Spleen (tissue), 11 donors: ENCODE measurements around the gene PABPC1L. TPM values are rescaled to one million over a fixed set of nuclear protein-coding genes. Genes with fewer than 3 reads are reported as not detected.

Source experiments
- DNase-seq: peaks from one replicate; pipeline ENCODE4 v3.0.0-alpha.2; 2020
- H3K27ac ChIP-seq, 8 donors: fragments of 200-600 bp; sonication (generic) in 7 of 8; 1 replicate in 4 of 8; 2 replicates in 4 of 8; pipeline versions ENCODE4 v1.5.0 to v1.8.0; 2016 to 2021; ENCODE audit warnings: inconsistent platforms in 4 of 8, mild to moderate bottlenecking in 4 of 8, moderate library complexity in 1 of 8
- H3K27me3 ChIP-seq, 7 donors: fragments of 200-600 bp; sonication (generic) in 6 of 7; replicated peaks in 1 of 7; 1 replicate in 4 of 7; 2 replicates in 3 of 7; pipeline versions ENCODE4 v1.5.0 to v1.8.0; 2016 to 2021; ENCODE audit warnings: inconsistent platforms in 3 of 7, mild to moderate bottlenecking in 1 of 7
- H3K36me3 ChIP-seq, 6 donors: fragments of 200-600 bp; sonication (generic) in 5 of 6; 1 replicate in 4 of 6; 2 replicates in 2 of 6; pipeline versions ENCODE4 v1.5.0 to v1.8.0; 2016 to 2021; ENCODE audit warnings: inconsistent platforms in 2 of 6
- H3K4me1 ChIP-seq, 6 donors: fragments of 200-600 bp; sonication (generic) in 5 of 6; 1 replicate in 3 of 6; 2 replicates in 3 of 6; pipeline versions ENCODE4 v1.5.0 to v1.8.0; 2016 to 2021; ENCODE audit warnings: inconsistent platforms in 3 of 6
- H3K4me3 ChIP-seq, 8 donors: fragments of 200-600 bp; sonication (generic) in 7 of 8; 1 replicate in 4 of 8; 2 replicates in 4 of 8; pipeline versions ENCODE4 v1.5.0 to v1.8.0; 2016 to 2021; ENCODE audit warnings: inconsistent platforms in 4 of 8, mild to moderate bottlenecking in 4 of 8, moderate library complexity in 2 of 8
- H3K9me3 ChIP-seq, 8 donors: fragments of 200-600 bp; sonication (generic) in 7 of 8; 1 replicate in 4 of 8; 2 replicates in 4 of 8; pipeline versions ENCODE4 v1.5.0 to v1.8.0; 2016 to 2021; ENCODE audit warnings: inconsistent platforms in 4 of 8
- CTCF ChIP-seq, 11 experiments: fragments of 200-600 bp in 7 of 11; fragments of 450-650 bp in 4 of 11; sonication (generic) in 4 of 11; IDR thresholded peaks in 8 of 11; conservative IDR thresholded peaks in 3 of 11; 1 replicate in 7 of 11; 2 replicates in 4 of 11; pipeline versions ENCODE4 v1.4.0 to v1.8.0; 2016 to 2021; ENCODE audit warnings: antibody characterized with exemption in 11 of 11, inconsistent platforms in 4 of 11, mild to moderate bottlenecking in 1 of 11
- POLR2A ChIP-seq, 3 donors: fragments of 450-650 bp; IDR thresholded peaks; one replicate each; pipeline ENCODE4 v1.5.1; 2017; ENCODE audit warnings: antibody characterized with exemption in 3 of 3, mild to moderate bottlenecking in 1 of 3
- POLR2AphosphoS5 ChIP-seq, 3 donors: sonication (generic); formaldehyde crosslinking; IDR thresholded peaks; one replicate each; pipeline ENCODE4 v1.5.1; 2017; ENCODE audit warnings: antibody characterized with exemption in 3 of 3
- WGBS, 5 donors: extraction: QIAGEN DNeasy Blood & Tissue Kit in 3 of 5; methylation state at CpG; one replicate each; pipeline versions ENCODE4 v1.1.5 to v1.1.7; 2013 to 2018; 5-methylcytosine and 5-hydroxymethylcytosine counted together
- intact Hi-C: fragments of 100-400 bp; cut with DNase I; formaldehyde crosslinking; loops from one replicate; pipeline ENCODE4 v1.15.0; 2023; ENCODE audit warnings: low total_unique reads
- polyA plus RNA-seq, 3 donors: library from polyadenylated mRNA; stranded (reverse); fragments of 200-250 nt; gene quantifications; one replicate each; pipeline ENCODE4 v1.2.1, GENCODE V29; 2013
- total RNA-seq, 7 donors: library from RNA; depleted of rRNA in 3 of 7; stranded (reverse); fragments of >200 nt in 3 of 7; fragmentation: NEBNext Ultra II Directional in 4 of 7; extraction: Animal tissue kit (Norgen Biotek cat#: 25700) in 4 of 7; gene quantifications; one replicate each; pipeline versions ENCODE4 v1.1.0 to v1.2.1, GENCODE V29; 2016 to 2021
- donor health status: healthy with polysubstance abuse.
- donor health status: DM: no; HTN: no; CAD: no; lungs with moderate emphysema.
- donor health status: DM: no; HTN: no; CAD: no.
- donor health status: Bipolar disorder and iron deficiency.
- donor health status: healthy.
- donor health status: DM: no; HTN: no; CAD: no.
- donor health status: DM: yes; HTN: yes; CAD: no.

Gene PABPC1L
- total and polyA plus RNA-seq, 10 donors = 27.0 to 61.4 (median 33.8) TPM

DNA sequence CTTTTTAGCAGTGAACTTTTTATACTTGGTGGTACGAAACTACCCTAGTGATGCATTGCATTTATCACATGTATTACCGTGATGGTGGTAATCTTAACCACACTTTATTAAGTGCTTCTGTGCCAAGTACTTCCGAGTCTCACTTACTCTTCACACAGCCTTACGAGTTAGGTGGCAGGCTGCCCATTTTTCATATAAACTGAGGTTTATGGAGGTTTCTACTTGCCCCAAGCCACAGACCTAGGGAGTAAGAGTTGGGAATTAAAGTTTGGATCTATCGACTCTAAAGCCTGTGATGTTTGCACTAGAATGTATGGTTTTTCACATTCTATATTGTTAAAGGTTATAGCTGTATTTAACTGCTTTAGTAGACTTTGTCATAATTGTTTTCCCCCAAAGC, 5.5 kb upstream of the PABPC1L start:
- TF ChIP-seq CTCF (IDR thresholded peaks at IDR 0.05 in 8 of 11, conservative IDR thresholded peaks at IDR 0.05 in 3 of 11) = no peak
- no peak for TF ChIP-seq POLR2AphosphoS5 (IDR thresholded peaks at IDR 0.05)
- TF ChIP-seq POLR2A (IDR thresholded peaks at IDR 0.05) = no peak
- intact Hi-C loops = no loop called here
- Histone ChIP-seq H3K4me1 (peaks cover 11 to 46% (median 27%) of the 10 kb centered on the region in 6 donors), H3K4me3 (no peak overlapping the region), H3K9me3 (no peaks in the 10 kb centered on the region), H3K36me3 (peaks cover 10 to 93% (median 71%) of the 10 kb centered on the region in 6 donors), H3K27ac (no peak overlapping the region), H3K27me3 (no peaks in the 10 kb centered on the region)
- DNase-seq = no peak
- 91 to 97% (median 92%) methylated on average over 5 of the region's 5 CpGs for WGBS, 5 donors

- Histone ChIP-seq H3K27me3 (no peaks in the 10 kb centered on the region), H3K27ac (peak overlapping the region in 4 of 8 donors; percentile 36 to 74 (median 64)), H3K4me3 (peak overlapping the region; percentile 55 to 93 (median 72)), H3K36me3 (peaks cover 10 to 63% (median 41%) of the 10 kb centered on the region in 6 donors), H3K4me1 (peaks cover 7 to 33% (median 23%) of the 10 kb centered on the region in 6 donors), H3K9me3 (no peaks in the 10 kb centered on the region)
- DNase-seq = no peak
- intact Hi-C loops = no loop called here
- TF ChIP-seq CTCF (IDR thresholded peaks at IDR 0.05 in 8 of 11, conservative IDR thresholded peaks at IDR 0.05 in 3 of 11) (no peak), POLR2AphosphoS5 (IDR thresholded peaks at IDR 0.05) (no peak), POLR2A (IDR thresholded peaks at IDR 0.05) (no peak)
- WGBS, 5 donors = 31 to 34% (median 32%) methylated on average over 14 of the region's 14 CpGs
Measured at GRCh38 chr20:44908987-44909871, 631 bp upstream of the PABPC1L start.

GRCh38 chr20:44910690-44911262, 916 bp downstream of the PABPC1L start:
- WGBS, 5 donors = 76 to 86% (median 83%) methylated on average over 17 of the region's 17 CpGs
- H3K27me3 ChIP-seq = no peaks in the 10 kb centered on the region
- peaks cover 7 to 33% (median 23%) of the 10 kb centered on the region in 6 donors for H3K4me1 ChIP-seq
- H3K9me3 ChIP-seq = no peaks in the 10 kb centered on the region
- TF ChIP-seq POLR2A (IDR thresholded peaks at IDR 0.05) (no peak), POLR2AphosphoS5 (IDR thresholded peaks at IDR 0.05) (no peak), CTCF (IDR thresholded peaks at IDR 0.05 in 8 of 11, conservative IDR thresholded peaks at IDR 0.05 in 3 of 11) (no peak)
- DNase-seq = no peak
- H3K27ac ChIP-seq = peak overlapping the region in 2 of 8 donors; percentile 36 to 74
- H3K36me3 ChIP-seq = peaks cover under 1 to 54% (median 26%) of the 10 kb centered on the region in 6 donors
- intact Hi-C loops = no loop called here
- H3K4me3 ChIP-seq = peak overlapping the region in 5 of 8 donors; percentile 55 to 93 (median 73)
